ENCODE data around the gene VRK1.

VRK1 gene

GRCh38 chr14:96926001-96926400, 128.8 kb downstream of the VRK1 start:
- DNase-seq: no peak

GRCh38 chr14:96928779-96929380, 131.7 kb downstream of the VRK1 start:
- no peak for DNase-seq

GRCh38 chr14:96929950-96930349, 132.8 kb downstream of the VRK1 start:
- no peak for DNase-seq

GRCh38 chr14:96930526-96930925, 133.3 kb downstream of the VRK1 start:
- no peak for DNase-seq

Measured in NCI-H2171 (cell line).